ENCODE measurements around the gene TRIO. TPM values are rescaled to one million over a fixed set of nuclear protein-coding genes. Genes with fewer than 3 reads are reported as not detected.
A peak's percentile ranks its signal among the peaks of the same experiment; 100 is the strongest.

TRIO gene
- total and polyA plus RNA-seq, 10 of the 15 experiments (the other 5 are each of a cell fraction or from before 2014, with no cell fraction given) = 5.1 to 96.4 (median 44.6) TPM

- no peak for TF ChIP-seq E2F4 (IDR thresholded peaks at IDR 0.05; ENCODE audit: low read depth, low read length)
- no peak for TF ChIP-seq NFYB (IDR thresholded peaks at IDR 0.05; ENCODE audit: insufficient read depth, low read depth, low read length)
- TF ChIP-seq, protein P1, sequence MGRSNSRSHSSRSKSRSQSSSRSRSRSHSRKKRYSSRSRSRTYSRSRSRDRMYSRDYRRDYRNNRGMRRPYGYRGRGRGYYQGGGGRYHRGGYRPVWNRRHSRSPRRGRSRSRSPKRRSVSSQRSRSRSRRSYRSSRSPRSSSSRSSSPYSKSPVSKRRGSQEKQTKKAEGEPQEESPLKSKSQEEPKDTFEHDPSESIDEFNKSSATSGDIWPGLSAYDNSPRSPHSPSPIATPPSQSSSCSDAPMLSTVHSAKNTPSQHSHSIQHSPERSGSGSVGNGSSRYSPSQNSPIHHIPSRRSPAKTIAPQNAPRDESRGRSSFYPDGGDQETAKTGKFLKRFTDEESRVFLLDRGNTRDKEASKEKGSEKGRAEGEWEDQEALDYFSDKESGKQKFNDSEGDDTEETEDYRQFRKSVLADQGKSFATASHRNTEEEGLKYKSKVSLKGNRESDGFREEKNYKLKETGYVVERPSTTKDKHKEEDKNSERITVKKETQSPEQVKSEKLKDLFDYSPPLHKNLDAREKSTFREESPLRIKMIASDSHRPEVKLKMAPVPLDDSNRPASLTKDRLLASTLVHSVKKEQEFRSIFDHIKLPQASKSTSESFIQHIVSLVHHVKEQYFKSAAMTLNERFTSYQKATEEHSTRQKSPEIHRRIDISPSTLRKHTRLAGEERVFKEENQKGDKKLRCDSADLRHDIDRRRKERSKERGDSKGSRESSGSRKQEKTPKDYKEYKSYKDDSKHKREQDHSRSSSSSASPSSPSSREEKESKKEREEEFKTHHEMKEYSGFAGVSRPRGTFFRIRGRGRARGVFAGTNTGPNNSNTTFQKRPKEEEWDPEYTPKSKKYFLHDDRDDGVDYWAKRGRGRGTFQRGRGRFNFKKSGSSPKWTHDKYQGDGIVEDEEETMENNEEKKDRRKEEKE (IDR thresholded peaks at IDR 0.05) = no peak
- no peak for TF ChIP-seq EZH2 (IDR thresholded peaks at IDR 0.05; ENCODE audit: borderline replicate concordance, control insufficient read depth, low read depth, low read length)
- TF ChIP-seq TCF7 (IDR thresholded peaks at IDR 0.05; ENCODE audit: borderline replicate concordance) = no peak
- TF ChIP-seq, protein P2, sequence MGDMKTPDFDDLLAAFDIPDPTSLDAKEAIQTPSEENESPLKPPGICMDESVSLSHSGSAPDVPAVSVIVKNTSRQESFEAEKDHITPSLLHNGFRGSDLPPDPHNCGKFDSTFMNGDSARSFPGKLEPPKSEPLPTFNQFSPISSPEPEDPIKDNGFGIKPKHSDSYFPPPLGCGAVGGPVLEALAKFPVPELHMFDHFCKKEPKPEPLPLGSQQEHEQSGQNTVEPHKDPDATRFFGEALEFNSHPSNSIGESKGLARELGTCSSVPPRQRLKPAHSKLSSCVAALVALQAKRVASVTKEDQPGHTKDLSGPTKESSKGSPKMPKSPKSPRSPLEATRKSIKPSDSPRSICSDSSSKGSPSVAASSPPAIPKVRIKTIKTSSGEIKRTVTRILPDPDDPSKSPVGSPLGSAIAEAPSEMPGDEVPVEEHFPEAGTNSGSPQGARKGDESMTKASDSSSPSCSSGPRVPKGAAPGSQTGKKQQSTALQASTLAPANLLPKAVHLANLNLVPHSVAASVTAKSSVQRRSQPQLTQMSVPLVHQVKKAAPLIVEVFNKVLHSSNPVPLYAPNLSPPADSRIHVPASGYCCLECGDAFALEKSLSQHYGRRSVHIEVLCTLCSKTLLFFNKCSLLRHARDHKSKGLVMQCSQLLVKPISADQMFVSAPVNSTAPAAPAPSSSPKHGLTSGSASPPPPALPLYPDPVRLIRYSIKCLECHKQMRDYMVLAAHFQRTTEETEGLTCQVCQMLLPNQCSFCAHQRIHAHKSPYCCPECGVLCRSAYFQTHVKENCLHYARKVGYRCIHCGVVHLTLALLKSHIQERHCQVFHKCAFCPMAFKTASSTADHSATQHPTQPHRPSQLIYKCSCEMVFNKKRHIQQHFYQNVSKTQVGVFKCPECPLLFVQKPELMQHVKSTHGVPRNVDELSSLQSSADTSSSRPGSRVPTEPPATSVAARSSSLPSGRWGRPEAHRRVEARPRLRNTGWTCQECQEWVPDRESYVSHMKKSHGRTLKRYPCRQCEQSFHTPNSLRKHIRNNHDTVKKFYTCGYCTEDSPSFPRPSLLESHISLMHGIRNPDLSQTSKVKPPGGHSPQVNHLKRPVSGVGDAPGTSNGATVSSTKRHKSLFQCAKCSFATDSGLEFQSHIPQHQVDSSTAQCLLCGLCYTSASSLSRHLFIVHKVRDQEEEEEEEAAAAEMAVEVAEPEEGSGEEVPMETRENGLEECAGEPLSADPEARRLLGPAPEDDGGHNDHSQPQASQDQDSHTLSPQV (IDR thresholded peaks at IDR 0.05) = no peak
- no peak for TF ChIP-seq BMI1 (IDR thresholded peaks at IDR 0.05; ENCODE audit: borderline replicate concordance)
- TF ChIP-seq, protein P3, sequence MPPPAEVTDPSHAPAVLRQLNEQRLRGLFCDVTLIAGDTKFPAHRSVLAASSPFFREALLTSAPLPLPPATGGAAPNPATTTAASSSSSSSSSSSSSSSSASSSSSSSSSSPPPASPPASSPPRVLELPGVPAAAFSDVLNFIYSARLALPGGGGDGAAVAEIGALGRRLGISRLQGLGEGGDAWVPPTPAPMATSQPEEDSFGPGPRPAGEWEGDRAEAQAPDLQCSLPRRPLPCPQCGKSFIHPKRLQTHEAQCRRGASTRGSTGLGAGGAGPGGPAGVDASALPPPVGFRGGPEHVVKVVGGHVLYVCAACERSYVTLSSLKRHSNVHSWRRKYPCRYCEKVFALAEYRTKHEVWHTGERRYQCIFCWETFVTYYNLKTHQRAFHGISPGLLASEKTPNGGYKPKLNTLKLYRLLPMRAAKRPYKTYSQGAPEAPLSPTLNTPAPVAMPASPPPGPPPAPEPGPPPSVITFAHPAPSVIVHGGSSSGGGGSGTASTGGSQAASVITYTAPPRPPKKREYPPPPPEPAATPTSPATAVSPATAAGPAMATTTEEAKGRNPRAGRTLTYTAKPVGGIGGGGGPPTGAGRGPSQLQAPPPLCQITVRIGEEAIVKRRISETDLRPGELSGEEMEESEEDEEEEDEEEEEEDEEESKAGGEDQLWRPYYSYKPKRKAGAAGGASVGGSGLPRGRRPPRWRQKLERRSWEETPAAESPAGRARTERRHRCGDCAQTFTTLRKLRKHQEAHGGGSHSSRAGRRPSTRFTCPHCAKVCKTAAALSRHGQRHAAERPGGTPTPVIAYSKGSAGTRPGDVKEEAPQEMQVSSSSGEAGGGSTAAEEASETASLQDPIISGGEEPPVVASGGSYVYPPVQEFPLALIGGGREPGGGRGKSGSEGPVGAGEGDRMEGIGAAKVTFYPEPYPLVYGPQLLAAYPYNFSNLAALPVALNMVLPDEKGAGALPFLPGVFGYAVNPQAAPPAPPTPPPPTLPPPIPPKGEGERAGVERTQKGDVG (CRISPR knock-in tag; IDR thresholded peaks at IDR 0.05) = 0 out of 2 replicates have a peak, but pooled peaks have one; percentile 38
- TF ChIP-seq, protein P4, sequence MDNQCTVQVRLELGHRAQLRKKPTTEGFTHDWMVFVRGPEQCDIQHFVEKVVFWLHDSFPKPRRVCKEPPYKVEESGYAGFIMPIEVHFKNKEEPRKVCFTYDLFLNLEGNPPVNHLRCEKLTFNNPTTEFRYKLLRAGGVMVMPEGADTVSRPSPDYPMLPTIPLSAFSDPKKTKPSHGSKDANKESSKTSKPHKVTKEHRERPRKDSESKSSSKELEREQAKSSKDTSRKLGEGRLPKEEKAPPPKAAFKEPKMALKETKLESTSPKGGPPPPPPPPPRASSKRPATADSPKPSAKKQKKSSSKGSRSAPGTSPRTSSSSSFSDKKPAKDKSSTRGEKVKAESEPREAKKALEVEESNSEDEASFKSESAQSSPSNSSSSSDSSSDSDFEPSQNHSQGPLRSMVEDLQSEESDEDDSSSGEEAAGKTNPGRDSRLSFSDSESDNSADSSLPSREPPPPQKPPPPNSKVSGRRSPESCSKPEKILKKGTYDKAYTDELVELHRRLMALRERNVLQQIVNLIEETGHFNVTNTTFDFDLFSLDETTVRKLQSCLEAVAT (IDR thresholded peaks at IDR 0.05) = no peak
- peak; percentile 49 for TF ChIP-seq RUNX3 (IDR thresholded peaks at IDR 0.05; ENCODE audit: low read length)
- TF ChIP-seq BRCA1 (IDR thresholded peaks at IDR 0.05; ENCODE audit: low read depth, low read length) = no peak
- TF ChIP-seq PAX8 (IDR thresholded peaks at IDR 0.05) = no peak
Measured at GRCh38 chr5:14264605-14265316, 121.6 kb downstream of the TRIO start (continued).
